Endodermal cell (in vitro differentiated cells): ENCODE results near the gene NUDT5. TPM values are rescaled to one million over a fixed set of nuclear protein-coding genes. Genes with fewer than 3 reads are reported as not detected.
"Not testable (repeated sequence)": the region's sequence is repeated elsewhere in the genome, so short reads cannot be mapped to it uniquely, and the experiment has no call there.

Source experiments
- DNase-seq: peaks from one replicate; pipeline ENCODE4 v3.0.0-alpha.2; 2017
- H3K27ac ChIP-seq: 2 replicates; pipeline ENCODE4 v1.5.1; 2013; ENCODE audit warnings: mild to moderate bottlenecking, low read depth, low read length, moderate library complexity
- H3K27me3 ChIP-seq: 2 replicates; pipeline ENCODE4 v1.6.1; 2013; ENCODE audit warnings: mild to moderate bottlenecking, low read length, moderate library complexity; ENCODE audit not compliant: insufficient read depth, control insufficient read depth, poor library complexity, severe bottlenecking
- H3K36me3 ChIP-seq: 2 replicates; pipeline ENCODE4 v1.7.0; 2013; ENCODE audit warnings: mild to moderate bottlenecking, low read length, moderate library complexity; ENCODE audit not compliant: control insufficient read depth, insufficient read depth
- H3K4me1 ChIP-seq: one replicate; pipeline ENCODE4 v1.7.0; 2013; ENCODE audit warnings: low read length; ENCODE audit not compliant: control insufficient read depth, insufficient read depth
- H3K4me3 ChIP-seq: 2 replicates; pipeline ENCODE4 v1.5.1; 2013; ENCODE audit warnings: mild to moderate bottlenecking, low read length, moderate library complexity
- H3K9ac ChIP-seq: 2 replicates; pipeline ENCODE4 v1.6.1; 2013; ENCODE audit warnings: mild to moderate bottlenecking, low read length, moderate library complexity; ENCODE audit not compliant: poor library complexity, severe bottlenecking; ENCODE audit errors: extremely low read depth
- H3K9me3 ChIP-seq: 2 replicates; pipeline ENCODE4 v1.6.1; 2013; ENCODE audit warnings: mild to moderate bottlenecking, low read length, moderate library complexity; ENCODE audit not compliant: control insufficient read depth
- H3K27ac Mint-ChIP-seq: 2 replicates; pipeline ENCODE4 v1.8.0; 2020; ENCODE audit warnings: mixed read lengths
- H3K27me3 Mint-ChIP-seq: 2 replicates; pipeline ENCODE4 v1.8.0; 2021; ENCODE audit warnings: mild to moderate bottlenecking, mixed read lengths; ENCODE audit not compliant: insufficient read depth
- H3K36me3 Mint-ChIP-seq: 2 replicates; pipeline ENCODE4 v1.8.0; 2020; ENCODE audit warnings: low read depth, mixed read lengths
- H3K4me1 Mint-ChIP-seq: 2 replicates; pipeline ENCODE4 v1.8.0; 2020; ENCODE audit warnings: mixed read lengths
- H3K4me3 Mint-ChIP-seq: 2 replicates; pipeline ENCODE4 v1.8.0; 2020; ENCODE audit warnings: mild to moderate bottlenecking, moderate library complexity, mixed read lengths
- H3K9me3 Mint-ChIP-seq: 2 replicates; pipeline ENCODE4 v1.8.0; 2020; ENCODE audit warnings: mild to moderate bottlenecking, mixed read lengths
- WGBS, 2 experiments: methylation state at CpG; one replicate each; pipeline versions ENCODE4 v1.1.5 to v1.1.7; 2013; ENCODE audit warnings: missing lambda C conversion rate in 2 of 2, mixed read lengths in 1 of 2; ENCODE audit not compliant: insufficient coverage in 1 of 2, insufficient read length in 1 of 2; 5-methylcytosine and 5-hydroxymethylcytosine counted together
- total RNA-seq, 2 donors: library from RNA; stranded (reverse); fragmentation: NEBNext Ultra II Directional in 1 of 2; extraction: Animal tissue kit (Norgen Biotek cat#: 25700) in 1 of 2; gene quantifications; 2 replicates in 1 of 2; 3 replicates in 1 of 2; pipeline ENCODE4 v1.2.1, GENCODE V29; 2021
- TF ChIP-seq, protein P1 (sequence below): fragments of 200-600 bp; sonication (generic); conservative IDR thresholded peaks from 2 replicates; pipeline ENCODE4 v1.5.0; 2021; ENCODE audit warnings: antibody characterized with exemption, mild to moderate bottlenecking

Gene NUDT5
- total RNA-seq, 2 donors from 2014 or later: 88.7 to 93.9 TPM

DNA sequence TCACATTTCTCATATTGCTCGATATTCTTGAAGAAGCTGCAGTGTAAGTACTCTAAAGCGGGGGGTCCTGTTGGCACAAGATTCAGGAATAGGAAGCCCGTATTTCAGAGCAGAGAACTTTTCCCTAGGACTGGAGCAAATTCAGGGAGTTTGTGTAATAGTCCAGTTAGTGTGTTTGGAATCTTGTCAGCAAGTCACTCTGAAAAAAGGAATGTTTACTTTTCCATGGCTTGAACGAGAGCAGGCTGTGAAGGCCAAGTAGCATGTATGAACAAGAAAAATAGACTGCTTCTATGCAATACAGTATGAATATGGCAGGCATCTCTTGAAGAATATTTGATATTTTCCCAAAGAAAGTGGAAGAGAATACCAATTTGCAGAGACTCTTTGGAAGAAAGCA lies 40.1 kb upstream of the NUDT5 start:
- 93 to 95% methylated on average over 3 to 4 of the region's 4 CpGs for WGBS, 2 experiments
- Mint-ChIP-seq H3K36me3 (peaks cover 78% of the 10 kb centered on the region), H3K27ac (no peak overlapping the region)

DNA sequence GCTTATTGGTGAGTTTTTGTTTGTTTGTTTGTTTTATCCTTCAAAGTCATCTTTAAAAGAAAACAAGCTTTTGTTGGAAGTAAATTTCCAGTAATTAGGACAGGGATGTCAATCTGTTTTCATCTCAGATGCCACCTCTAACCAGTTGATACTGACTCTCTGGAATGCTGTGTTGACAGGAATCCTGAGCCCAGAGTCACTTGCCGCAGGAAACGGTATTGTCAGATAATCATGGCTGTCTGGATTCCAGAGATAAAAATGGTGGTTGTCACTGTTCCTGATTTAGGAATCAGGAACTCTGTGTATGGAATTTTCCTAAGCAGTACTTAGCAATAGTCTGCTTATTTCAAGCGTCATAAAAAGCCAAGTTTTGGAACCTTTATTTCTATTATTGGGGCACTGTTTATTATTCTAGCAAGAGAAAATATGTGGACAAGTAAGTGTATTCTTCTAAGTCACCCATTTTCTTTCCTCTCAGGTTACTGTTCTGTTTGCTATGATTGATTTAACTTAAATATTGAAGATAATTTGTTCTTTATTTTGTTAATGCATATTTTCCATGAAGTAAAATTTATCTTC lies 39.5 kb upstream of the NUDT5 start:
- peaks cover 85% of the 10 kb centered on the region for H3K36me3 ChIP-seq
- Mint-ChIP-seq H3K27ac (no peak overlapping the region), H3K36me3 (peaks cover 77% of the 10 kb centered on the region), H3K4me1 (no peaks in the 10 kb centered on the region), H3K9me3 (no peaks in the 10 kb centered on the region), H3K4me3 (no peak overlapping the region), H3K27me3 (no peaks in the 10 kb centered on the region)
- H3K9ac ChIP-seq: no peak overlapping the region
- H3K4me3 ChIP-seq: no peak overlapping the region
- no peak overlapping the region for H3K27ac ChIP-seq
- no peaks in the 10 kb centered on the region for H3K4me1 ChIP-seq
- DNase-seq: no peak
- no peaks in the 10 kb centered on the region for H3K27me3 ChIP-seq
- WGBS, 2 experiments: 91 to 92% methylated on average over 3 of the region's 3 CpGs
- TF ChIP-seq, protein P1, sequence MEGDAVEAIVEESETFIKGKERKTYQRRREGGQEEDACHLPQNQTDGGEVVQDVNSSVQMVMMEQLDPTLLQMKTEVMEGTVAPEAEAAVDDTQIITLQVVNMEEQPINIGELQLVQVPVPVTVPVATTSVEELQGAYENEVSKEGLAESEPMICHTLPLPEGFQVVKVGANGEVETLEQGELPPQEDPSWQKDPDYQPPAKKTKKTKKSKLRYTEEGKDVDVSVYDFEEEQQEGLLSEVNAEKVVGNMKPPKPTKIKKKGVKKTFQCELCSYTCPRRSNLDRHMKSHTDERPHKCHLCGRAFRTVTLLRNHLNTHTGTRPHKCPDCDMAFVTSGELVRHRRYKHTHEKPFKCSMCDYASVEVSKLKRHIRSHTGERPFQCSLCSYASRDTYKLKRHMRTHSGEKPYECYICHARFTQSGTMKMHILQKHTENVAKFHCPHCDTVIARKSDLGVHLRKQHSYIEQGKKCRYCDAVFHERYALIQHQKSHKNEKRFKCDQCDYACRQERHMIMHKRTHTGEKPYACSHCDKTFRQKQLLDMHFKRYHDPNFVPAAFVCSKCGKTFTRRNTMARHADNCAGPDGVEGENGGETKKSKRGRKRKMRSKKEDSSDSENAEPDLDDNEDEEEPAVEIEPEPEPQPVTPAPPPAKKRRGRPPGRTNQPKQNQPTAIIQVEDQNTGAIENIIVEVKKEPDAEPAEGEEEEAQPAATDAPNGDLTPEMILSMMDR: no peak
- H3K9me3 ChIP-seq: no peaks in the 10 kb centered on the region

More for the DNA sequence above, 40.1 kb upstream of the NUDT5 start:
- H3K9me3 Mint-ChIP-seq: no peaks in the 10 kb centered on the region
- TF ChIP-seq, protein P1: no peak
- no peak overlapping the region for H3K4me3 Mint-ChIP-seq
- H3K27me3 Mint-ChIP-seq: no peaks in the 10 kb centered on the region
- no peak overlapping the region for H3K4me3 ChIP-seq
- no peaks in the 10 kb centered on the region for H3K9me3 ChIP-seq
- peaks cover 84% of the 10 kb centered on the region for H3K36me3 ChIP-seq
- H3K27ac ChIP-seq: no peak overlapping the region
- H3K27me3 ChIP-seq: no peaks in the 10 kb centered on the region
- no peak overlapping the region for H3K9ac ChIP-seq
- H3K4me1 ChIP-seq: no peaks in the 10 kb centered on the region
- no peaks in the 10 kb centered on the region for H3K4me1 Mint-ChIP-seq
- DNase-seq: no peak

DNA sequence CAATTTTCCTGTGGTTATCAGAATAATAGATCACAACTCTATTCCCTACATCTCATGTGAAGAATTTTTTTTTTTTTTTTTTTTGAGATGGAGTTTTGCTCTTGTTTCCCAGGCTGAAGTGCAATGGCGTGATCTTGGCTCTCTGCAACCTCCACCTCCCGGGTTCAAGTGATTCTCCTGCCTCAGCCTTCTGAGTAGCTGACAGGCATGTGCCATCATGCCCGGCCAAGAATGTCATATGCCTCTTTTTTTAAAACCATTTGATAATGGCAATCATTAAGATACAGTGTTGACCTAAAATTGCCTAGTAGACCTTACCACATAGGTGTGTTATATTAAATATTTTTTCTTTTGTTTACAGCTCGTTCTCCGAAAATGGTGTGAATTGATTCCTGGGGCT lies 39.0 kb upstream of the NUDT5 start:
- H3K4me1 Mint-ChIP-seq, H3K27ac Mint-ChIP-seq, H3K27ac ChIP-seq, H3K27me3 ChIP-seq, H3K9me3 Mint-ChIP-seq, H3K27me3 Mint-ChIP-seq, H3K4me3 ChIP-seq, H3K4me1 ChIP-seq, H3K4me3 Mint-ChIP-seq, H3K9ac ChIP-seq, H3K9me3 ChIP-seq, DNase-seq: not testable (repeated sequence)
- WGBS, 2 experiments: 81 to 98% methylated on average over 2 to 5 of the region's 5 CpGs
- H3K36me3 ChIP-seq: peaks cover 86% of the 10 kb centered on the region
- H3K36me3 Mint-ChIP-seq: peaks cover 78% of the 10 kb centered on the region

DNA sequence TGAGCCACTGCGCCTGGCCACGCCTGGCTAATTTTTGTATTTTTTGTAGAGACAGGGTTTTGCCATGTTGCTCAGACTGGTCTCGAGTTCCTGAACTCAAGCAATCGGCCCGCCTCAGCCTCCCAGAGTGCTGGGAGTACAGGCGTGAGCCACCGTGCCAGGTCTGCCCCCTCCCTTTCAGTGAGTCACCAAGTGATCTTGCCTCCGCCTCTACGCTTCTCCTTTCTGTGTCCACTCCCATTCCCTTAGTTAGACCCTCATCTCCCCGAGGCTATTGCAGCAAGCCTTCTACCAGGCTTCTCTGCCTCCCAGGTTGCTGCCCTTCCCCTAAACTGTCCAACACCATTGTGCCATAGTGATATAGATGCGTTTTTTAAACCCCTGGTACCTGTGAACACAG lies 33.2 kb upstream of the NUDT5 start:
- Histone ChIP-seq H3K9ac (no peak overlapping the region), H3K9me3 (peaks cover 27% of the 10 kb centered on the region), H3K36me3 (peaks cover 71% of the 10 kb centered on the region), H3K27me3 (no peaks in the 10 kb centered on the region), H3K4me3 (no peak overlapping the region), H3K27ac (no peak overlapping the region), H3K4me1 (no peaks in the 10 kb centered on the region)
- WGBS, 2 experiments: 95 to 97% methylated on average over 10 to 11 of the region's 11 CpGs
- no peak overlapping the region for H3K27ac Mint-ChIP-seq
- TF ChIP-seq, protein P1: no peak
- H3K36me3 Mint-ChIP-seq: peaks cover 80% of the 10 kb centered on the region
- H3K9me3 Mint-ChIP-seq: peaks cover 34% of the 10 kb centered on the region
- no peak for DNase-seq
- no peaks in the 10 kb centered on the region for H3K27me3 Mint-ChIP-seq
- no peak overlapping the region for H3K4me3 Mint-ChIP-seq
- H3K4me1 Mint-ChIP-seq: no peaks in the 10 kb centered on the region

DNA sequence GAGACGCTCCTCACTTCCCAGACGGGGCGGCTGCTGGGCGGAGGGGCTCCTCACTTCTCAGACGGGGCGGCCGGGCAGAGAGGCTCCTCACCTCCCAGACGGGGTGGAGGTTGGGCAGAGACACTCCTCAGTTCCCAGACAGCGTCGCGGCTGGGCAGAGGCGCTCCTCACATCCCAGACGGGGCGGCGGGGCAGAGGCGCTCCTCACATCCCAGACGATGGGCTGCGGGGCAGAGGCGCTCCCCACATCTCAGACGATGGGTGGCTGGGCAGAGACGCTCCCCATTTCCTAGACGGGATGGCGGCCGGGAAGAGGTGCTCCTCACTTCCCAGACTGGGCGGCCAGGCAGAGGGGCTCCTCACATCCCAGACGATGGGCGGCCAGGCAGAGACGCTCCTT lies 30.7 kb upstream of the NUDT5 start:
- H3K9ac ChIP-seq, H3K27me3 ChIP-seq, H3K27me3 Mint-ChIP-seq, H3K4me1 Mint-ChIP-seq, H3K27ac ChIP-seq, H3K4me1 ChIP-seq, H3K4me3 ChIP-seq, H3K27ac Mint-ChIP-seq, H3K4me3 Mint-ChIP-seq, DNase-seq: not testable (repeated sequence)
- H3K9me3 Mint-ChIP-seq: peaks cover 40% of the 10 kb centered on the region
- peaks cover 30% of the 10 kb centered on the region for H3K9me3 ChIP-seq
- H3K36me3 ChIP-seq: peaks cover 71% of the 10 kb centered on the region
- H3K36me3 Mint-ChIP-seq: peaks cover 81% of the 10 kb centered on the region
- 80 to 95% methylated on average over 1 to 28 of the region's 28 CpGs for WGBS, 2 experiments
